ENCODE data around the gene PRPF6.
"Not testable (repeated sequence)": the region's sequence is repeated elsewhere in the genome, so short reads cannot be mapped to it uniquely, and the experiment has no call there.

Gene PRPF6

DNA sequence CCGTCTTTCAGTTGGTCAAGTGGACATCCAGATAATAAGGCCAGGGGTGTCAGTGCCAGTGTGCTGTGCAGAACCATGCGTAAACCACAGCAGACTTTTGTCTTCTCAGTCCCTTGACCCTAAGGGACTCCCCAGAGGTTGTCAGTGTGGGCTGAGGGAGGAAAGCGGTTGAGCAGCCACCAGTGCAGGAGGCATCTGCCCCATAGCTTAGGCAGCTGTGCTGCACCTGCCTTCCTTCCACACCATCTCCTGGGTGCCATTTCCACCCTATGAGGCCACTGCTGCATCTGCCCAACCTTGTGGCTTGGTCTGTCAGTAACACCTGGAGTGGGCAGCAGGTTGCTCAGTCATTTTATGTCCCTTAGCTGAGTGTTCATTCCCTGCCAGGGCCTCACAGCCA is 26.0 kb downstream of the PRPF6 start:
- no peak overlapping the region for H3K9ac ChIP-seq
- H3K4me3 ChIP-seq: no peak overlapping the region
- H3K4me1 ChIP-seq: peaks cover 91% of the 10 kb centered on the region
- H3K27ac ChIP-seq: peak overlapping the region; percentile 82
- peak overlapping the region; percentile 86 for H3K4me2 ChIP-seq
- H3K36me3 ChIP-seq: peaks cover 56% of the 10 kb centered on the region
- peaks cover 6% of the 10 kb centered on the region for H3K9me3 ChIP-seq
- peaks cover 85% of the 10 kb centered on the region for H4K20me1 ChIP-seq
- TF ChIP-seq Cebpa-rat (IDR thresholded peaks at IDR 0.05): no peak
- no peaks in the 10 kb centered on the region for H3K27me3 ChIP-seq

DNA sequence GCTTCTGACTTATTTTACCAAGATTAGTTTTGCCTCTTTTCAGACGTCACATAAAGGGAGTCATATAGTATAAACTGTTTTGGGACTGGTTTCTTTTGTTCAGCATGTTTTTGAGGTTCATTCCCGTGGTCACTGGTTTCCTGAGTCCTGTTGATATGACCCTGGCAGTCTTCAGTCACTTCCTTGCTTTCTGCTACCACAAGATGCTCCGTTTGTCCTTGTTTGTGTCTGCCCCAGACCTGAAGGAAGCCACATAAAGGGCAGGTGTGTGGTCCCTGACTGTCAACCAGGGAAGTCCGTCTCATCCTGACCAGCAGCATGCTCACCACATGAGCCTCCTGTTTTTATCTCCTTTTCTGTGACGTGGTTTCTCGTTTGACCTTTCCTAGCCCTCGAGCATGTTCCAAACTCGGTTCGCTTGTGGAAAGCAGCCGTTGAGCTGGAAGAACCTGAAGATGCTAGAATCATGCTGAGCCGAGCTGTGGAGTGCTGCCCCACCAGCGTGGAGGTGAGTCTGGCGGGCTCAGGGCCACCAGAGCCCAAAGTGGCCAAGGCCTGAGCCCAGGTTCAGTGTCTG is 29.0 kb downstream of the PRPF6 start:
- peaks cover 66% of the 10 kb centered on the region for H3K36me3 ChIP-seq
- H3K9me3 ChIP-seq: peaks cover 6% of the 10 kb centered on the region
- H3K4me2 ChIP-seq: peak overlapping the region; percentile 86
- no peak for TF ChIP-seq Cebpa-rat (IDR thresholded peaks at IDR 0.05)
- H3K27me3 ChIP-seq: no peaks in the 10 kb centered on the region
- peaks cover 67% of the 10 kb centered on the region for H4K20me1 ChIP-seq
- 0 out of 2 replicates have a peak overlapping the region, but pooled peaks have one; percentile 23 for H3K27ac ChIP-seq
- peaks cover 73% of the 10 kb centered on the region for H3K4me1 ChIP-seq
- H3K4me3 ChIP-seq: no peak overlapping the region
- no peak overlapping the region for H3K9ac ChIP-seq

DNA sequence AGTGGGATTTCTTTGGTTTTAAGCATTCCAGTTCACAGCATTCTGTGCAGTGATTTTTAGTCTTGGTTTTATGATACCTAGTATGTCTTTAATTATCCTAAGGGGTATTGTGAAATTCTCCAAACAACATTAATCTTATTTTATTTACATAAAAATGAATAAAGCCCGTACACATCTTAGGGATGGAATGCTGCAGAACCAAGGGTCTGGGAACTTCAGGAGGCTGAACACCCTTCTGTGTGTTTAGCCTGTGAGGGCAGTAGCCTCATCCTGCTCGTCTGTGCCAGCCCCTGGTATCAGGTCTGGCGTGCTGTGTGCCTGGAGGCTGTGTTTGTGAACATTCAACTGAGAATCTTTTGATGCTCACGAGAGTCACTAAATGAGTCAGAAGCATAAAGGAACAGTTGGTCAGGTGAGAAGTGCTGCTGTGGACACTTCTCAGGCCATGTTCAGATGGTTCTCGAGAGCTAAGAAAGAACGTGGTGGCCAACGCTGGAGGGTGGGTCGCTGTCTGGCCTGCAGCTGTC is 29.8 kb downstream of the PRPF6 start:
- no peak overlapping the region for H3K27ac ChIP-seq
- peaks cover 6% of the 10 kb centered on the region for H3K9me3 ChIP-seq
- TF ChIP-seq Cebpa-rat (IDR thresholded peaks at IDR 0.05): no peak
- H3K27me3 ChIP-seq: no peaks in the 10 kb centered on the region
- H3K4me3 ChIP-seq: no peak overlapping the region
- H4K20me1 ChIP-seq: peaks cover 67% of the 10 kb centered on the region
- H3K36me3 ChIP-seq: peaks cover 69% of the 10 kb centered on the region
- no peak overlapping the region for H3K9ac ChIP-seq
- peak overlapping the region; percentile 86 for H3K4me2 ChIP-seq
- peaks cover 64% of the 10 kb centered on the region for H3K4me1 ChIP-seq

DNA sequence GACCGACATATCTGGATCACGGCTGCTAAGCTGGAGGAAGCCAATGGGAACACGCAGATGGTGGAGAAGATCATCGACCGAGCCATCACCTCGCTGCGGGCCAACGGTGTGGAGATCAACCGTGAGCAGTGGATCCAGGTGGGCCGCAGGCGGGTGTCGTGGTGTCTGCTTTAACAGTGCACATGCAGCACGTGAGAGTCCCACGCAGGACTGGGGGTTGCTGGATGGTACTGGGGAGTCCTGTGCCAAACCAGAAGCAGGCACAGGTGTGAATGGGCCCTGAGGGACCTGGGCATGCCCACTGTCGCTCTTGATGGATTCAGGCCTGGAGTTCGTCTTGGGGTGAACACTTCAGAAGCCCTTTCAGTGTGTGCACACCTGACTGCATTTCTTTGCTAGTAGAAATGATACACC is 30.4 kb downstream of the PRPF6 start:
- Histone ChIP-seq H3K9ac (no peak overlapping the region), H3K27me3 (no peaks in the 10 kb centered on the region), H4K20me1 (peaks cover 65% of the 10 kb centered on the region), H3K4me1 (peaks cover 58% of the 10 kb centered on the region), H3K4me3 (no peak overlapping the region), H3K9me3 (peaks cover 6% of the 10 kb centered on the region), H3K36me3 (peaks cover 74% of the 10 kb centered on the region), H3K4me2 (no peak overlapping the region), H3K27ac (no peak overlapping the region)
- TF ChIP-seq Cebpa-rat (IDR thresholded peaks at IDR 0.05): no peak

DNA sequence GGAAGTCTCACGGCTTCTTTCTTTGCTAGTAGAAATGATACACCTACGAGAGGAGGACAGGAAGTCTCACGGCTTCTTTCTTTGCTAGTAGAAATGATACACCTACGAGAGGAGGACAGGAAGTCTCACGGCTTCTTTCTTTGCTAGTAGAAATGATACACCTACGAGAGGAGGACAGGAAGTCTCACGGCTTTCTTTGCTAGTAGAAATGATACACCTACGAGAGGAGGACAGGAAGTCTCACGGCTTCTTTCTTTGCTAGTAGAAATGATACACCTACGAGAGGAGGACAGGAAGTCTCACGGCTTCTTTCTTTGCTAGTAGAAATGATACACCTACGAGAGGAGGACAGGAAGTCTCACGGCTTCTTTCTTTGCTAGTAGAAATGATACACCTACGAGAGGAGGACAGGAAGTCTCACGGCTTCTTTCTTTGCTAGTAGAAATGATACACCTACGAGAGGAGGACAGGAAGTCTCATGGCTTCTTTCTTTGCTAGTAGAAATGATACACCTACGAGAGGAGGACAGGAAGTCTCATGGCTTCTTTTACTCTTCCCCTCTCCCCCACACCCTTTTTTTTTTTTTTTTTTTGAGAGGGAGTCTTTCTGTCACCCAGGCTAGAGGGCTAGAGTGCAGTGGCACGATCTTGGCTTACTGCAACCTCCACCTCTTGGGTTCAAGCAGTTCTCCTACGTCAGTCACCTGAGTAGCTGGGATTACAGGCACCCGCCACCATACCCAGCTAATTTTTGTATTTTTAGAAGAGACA is 31.6 kb downstream of the PRPF6 start:
- peaks cover 46% of the 10 kb centered on the region for H3K4me1 ChIP-seq
- H3K36me3 ChIP-seq: peaks cover 86% of the 10 kb centered on the region
- not testable (repeated sequence) for H3K27me3 ChIP-seq, H3K9ac ChIP-seq, H3K4me3 ChIP-seq, H3K9me3 ChIP-seq, H3K4me2 ChIP-seq, H3K27ac ChIP-seq
- peaks cover 54% of the 10 kb centered on the region for H4K20me1 ChIP-seq

DNA sequence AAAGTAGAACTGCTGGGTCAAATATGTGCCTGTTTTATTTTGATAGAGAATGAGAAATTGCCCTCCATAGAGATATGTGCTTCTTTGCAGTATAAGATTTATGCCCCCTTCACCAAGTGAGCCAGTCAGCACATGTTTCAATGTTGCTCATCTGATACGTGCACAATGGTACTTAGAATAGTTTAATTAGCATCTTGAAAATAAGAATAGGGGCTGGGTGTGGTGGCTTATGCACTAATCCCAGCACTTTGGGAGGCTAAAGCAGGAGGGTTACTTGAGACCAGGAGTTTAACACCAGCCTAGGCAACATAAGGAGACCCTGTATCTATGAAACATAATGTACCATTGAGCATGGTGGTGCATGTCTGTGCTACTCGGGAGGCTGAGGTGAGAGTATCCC is 34.7 kb downstream of the PRPF6 start:
- H3K9ac ChIP-seq: no peak overlapping the region
- H3K36me3 ChIP-seq: peaks cover 92% of the 10 kb centered on the region
- peaks cover 24% of the 10 kb centered on the region for H4K20me1 ChIP-seq
- H3K27me3 ChIP-seq: no peaks in the 10 kb centered on the region
- H3K9me3 ChIP-seq: peaks cover 6% of the 10 kb centered on the region
- no peak overlapping the region for H3K4me3 ChIP-seq
- H3K4me1 ChIP-seq: peaks cover 15% of the 10 kb centered on the region
- H3K27ac ChIP-seq: no peak overlapping the region
- no peak overlapping the region for H3K4me2 ChIP-seq
- no peak for TF ChIP-seq Cebpa-rat (IDR thresholded peaks at IDR 0.05)

DNA sequence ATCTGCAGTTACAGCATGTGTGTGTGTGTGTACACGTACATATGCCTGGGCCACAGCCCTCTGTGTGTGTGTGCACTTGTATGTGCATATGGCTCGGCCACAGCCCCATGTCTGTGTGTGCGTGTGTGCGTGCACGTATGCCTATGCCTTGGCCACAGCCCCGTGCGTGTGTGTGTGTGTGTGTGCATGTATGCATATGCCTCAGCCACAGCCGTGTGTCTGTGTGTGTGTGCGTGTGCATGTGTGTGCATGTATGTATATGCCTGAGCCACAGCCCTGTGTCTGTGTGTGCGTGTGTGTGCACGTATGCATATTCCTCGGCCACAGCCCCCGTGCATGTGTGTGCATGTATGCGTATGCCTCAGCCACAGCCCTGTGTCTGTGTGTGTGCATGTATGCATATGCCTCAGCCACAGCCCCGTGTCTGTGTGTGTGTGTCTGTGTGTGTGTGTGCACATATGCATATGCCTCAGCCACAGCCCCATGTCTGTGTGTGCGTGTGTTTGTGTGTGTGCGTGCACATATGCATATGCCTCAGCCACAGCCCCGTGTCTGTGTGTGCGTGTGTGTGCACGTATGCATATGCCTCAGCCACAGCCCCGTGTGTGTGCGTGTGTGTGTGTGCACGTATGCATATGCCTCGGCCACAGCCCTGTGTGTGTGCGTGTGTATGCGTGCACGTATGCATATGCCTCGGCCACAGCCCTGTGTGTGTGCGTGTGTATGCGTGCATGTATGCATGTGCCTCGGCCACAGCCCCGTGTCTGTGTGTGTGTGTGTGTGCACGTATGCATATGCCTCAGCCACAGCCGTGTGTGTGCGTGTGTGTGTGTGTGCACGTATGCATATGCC is 40.4 kb downstream of the PRPF6 start:
- H3K9me3 ChIP-seq: no peaks in the 10 kb centered on the region
- no peak overlapping the region for H3K4me2 ChIP-seq
- no peak overlapping the region for H3K4me3 ChIP-seq
- H3K9ac ChIP-seq: no peak overlapping the region
- no peaks in the 10 kb centered on the region for H3K4me1 ChIP-seq
- peaks cover 51% of the 10 kb centered on the region for H4K20me1 ChIP-seq
- H3K27me3 ChIP-seq: no peaks in the 10 kb centered on the region
- peaks cover 100% of the 10 kb centered on the region for H3K36me3 ChIP-seq
- H3K27ac ChIP-seq: no peak overlapping the region
- TF ChIP-seq Cebpa-rat (IDR thresholded peaks at IDR 0.05): no peak

DNA sequence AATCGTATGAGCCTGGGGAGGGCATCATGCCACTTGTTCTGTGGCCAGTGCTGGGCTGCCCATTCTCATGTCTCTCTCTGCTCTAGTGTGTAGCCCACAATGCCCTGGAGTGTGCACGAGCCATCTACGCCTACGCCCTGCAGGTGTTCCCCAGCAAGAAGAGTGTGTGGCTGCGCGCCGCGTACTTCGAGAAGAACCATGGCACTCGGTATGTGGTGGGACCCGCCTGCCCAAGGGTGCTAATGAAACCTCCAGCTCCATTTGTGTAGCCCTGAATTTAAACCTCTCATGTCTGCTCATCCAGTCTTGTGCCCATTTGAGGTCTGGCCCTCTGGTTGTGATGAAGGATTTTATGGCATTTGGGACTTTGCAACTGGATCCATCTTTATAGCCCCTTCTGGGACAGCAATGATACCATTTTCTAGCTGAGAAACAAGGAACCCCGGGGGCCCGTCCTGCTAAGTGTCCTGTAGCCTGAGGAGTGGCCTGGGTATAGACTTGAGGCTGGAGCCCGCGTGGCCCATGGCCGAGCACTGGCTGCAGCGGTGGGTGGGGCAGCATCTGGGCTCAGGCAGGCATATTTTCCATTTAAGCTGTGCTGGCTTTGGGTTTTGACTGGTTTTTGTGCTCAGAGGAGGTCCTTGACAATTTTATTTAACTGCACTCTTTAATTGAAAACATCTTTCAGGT is 41.9 kb downstream of the PRPF6 start:
- H4K20me1 ChIP-seq: peaks cover 61% of the 10 kb centered on the region
- no peaks in the 10 kb centered on the region for H3K27me3 ChIP-seq
- TF ChIP-seq Cebpa-rat (IDR thresholded peaks at IDR 0.05): no peak
- H3K4me1 ChIP-seq: no peaks in the 10 kb centered on the region
- no peak overlapping the region for H3K9ac ChIP-seq
- H3K27ac ChIP-seq: no peak overlapping the region
- H3K9me3 ChIP-seq: no peaks in the 10 kb centered on the region
- no peak overlapping the region for H3K4me2 ChIP-seq
- peaks cover 100% of the 10 kb centered on the region for H3K36me3 ChIP-seq
- H3K4me3 ChIP-seq: no peak overlapping the region

DNA sequence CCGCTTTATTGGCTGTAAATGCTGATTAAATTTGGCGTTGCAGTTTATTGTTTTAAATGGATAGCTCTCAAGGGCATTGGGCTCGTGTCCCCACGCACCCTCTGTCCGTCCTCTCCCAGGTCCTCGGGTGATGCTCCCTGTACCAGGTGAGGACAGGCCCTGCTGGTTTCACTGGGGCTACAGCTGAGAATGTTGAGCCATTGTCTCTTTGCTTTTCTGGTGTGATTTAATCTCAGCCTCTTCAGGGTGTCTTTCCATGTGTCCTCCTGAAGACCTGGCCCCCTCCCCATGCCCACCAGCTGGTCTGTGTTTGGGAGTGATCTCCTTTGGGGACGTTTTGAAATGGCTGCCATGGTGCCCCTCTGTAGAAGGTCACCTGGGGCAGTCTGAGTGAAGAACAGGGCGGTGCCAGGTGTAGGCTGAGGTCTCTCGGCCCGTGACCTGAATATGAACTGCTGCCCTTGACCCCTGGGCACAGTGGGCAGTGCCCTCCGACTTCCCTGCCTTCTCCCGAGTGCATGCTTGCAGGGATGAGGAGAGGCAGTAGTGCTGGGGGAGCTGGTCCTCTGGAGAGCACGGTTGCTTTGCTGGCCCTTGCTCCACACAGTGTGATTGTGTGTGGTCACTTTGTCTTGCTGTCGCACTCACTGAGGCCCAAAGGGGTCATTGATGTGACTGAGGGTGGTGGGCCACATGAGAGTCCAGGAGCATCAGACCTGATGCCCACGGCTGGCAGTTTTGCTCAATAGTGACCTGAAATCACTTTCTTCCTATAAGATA is 42.6 kb downstream of the PRPF6 start:
- Histone ChIP-seq H3K9ac (0 out of 2 replicates have a peak overlapping the region, but pooled peaks have one; percentile 4), H3K4me1 (no peaks in the 10 kb centered on the region), H3K4me2 (no peak overlapping the region), H3K27ac (no peak overlapping the region), H4K20me1 (peaks cover 69% of the 10 kb centered on the region), H3K36me3 (peaks cover 100% of the 10 kb centered on the region), H3K27me3 (no peaks in the 10 kb centered on the region), H3K4me3 (no peak overlapping the region), H3K9me3 (no peaks in the 10 kb centered on the region)
- no peak for TF ChIP-seq Cebpa-rat (IDR thresholded peaks at IDR 0.05)
